Activated CD8-positive, alpha-beta memory T cell treated with anti-CD3 and anti-CD28 coated beads, Interleukin-2, amount 50 U/mL, for 24 hours (primary cell): Measurements from ENCODE around the gene SH3BP4.
A peak's percentile ranks its signal among the peaks of the same experiment; 100 is the strongest.

Experiments
- DNase-seq: peaks from one replicate; pipeline ENCODE4 v3.0.0-alpha.2; 2020; ENCODE audit errors: extremely low read depth

Gene SH3BP4

GRCh38 chr2:234951664-234952269, at the start of gene SH3BP4:
Gene SH3BP4 (plus strand): TSS chr2:234952017. CDS start chr2:235035003, 82,986 bp downstream.
- DNase-seq = peak; percentile 6

- DNase-seq = no peak
Observed at GRCh38 chr2:234904785-234905184, 47.0 kb upstream of the SH3BP4 start.

GRCh38 chr2:234905547-234906265, 46.1 kb upstream of the SH3BP4 start:
- no peak for DNase-seq

GRCh38 chr2:234910186-234910679, 41.6 kb upstream of the SH3BP4 start:
- no peak for DNase-seq

GRCh38 chr2:234911271-234911670, 40.5 kb upstream of the SH3BP4 start:
- DNase-seq = no peak

- no peak for DNase-seq
Observed at GRCh38 chr2:234912437-234912836, 39.4 kb upstream of the SH3BP4 start.

- no peak for DNase-seq
Observed at GRCh38 chr2:234913208-234913626, 38.6 kb upstream of the SH3BP4 start.

- DNase-seq = no peak
Observed at GRCh38 chr2:234914371-234915154, 37.3 kb upstream of the SH3BP4 start.

- no peak for DNase-seq
Observed at GRCh38 chr2:234916674-234917073, 35.1 kb upstream of the SH3BP4 start.

- no peak for DNase-seq
Observed at GRCh38 chr2:234917211-234917975, 34.4 kb upstream of the SH3BP4 start.

- DNase-seq = no peak
Observed at GRCh38 chr2:234919711-234920110, 32.1 kb upstream of the SH3BP4 start.

- DNase-seq = no peak
Observed at GRCh38 chr2:234920836-234921235, 31.0 kb upstream of the SH3BP4 start.

- DNase-seq = no peak
Observed at GRCh38 chr2:234929002-234929401, 22.8 kb upstream of the SH3BP4 start.

- DNase-seq = no peak
Observed at GRCh38 chr2:234930397-234930796, 21.4 kb upstream of the SH3BP4 start.

GRCh38 chr2:234931371-234931770, 20.4 kb upstream of the SH3BP4 start:
- DNase-seq = no peak

- no peak for DNase-seq
Observed at GRCh38 chr2:234932591-234933168, 19.1 kb upstream of the SH3BP4 start.

- DNase-seq = no peak
Observed at GRCh38 chr2:234935311-234935710, 16.5 kb upstream of the SH3BP4 start.

GRCh38 chr2:234939576-234939975, 12.2 kb upstream of the SH3BP4 start:
- no peak for DNase-seq

GRCh38 chr2:234939996-234940395, 11.8 kb upstream of the SH3BP4 start:
- DNase-seq = no peak

GRCh38 chr2:234940527-234940926, 11.3 kb upstream of the SH3BP4 start:
- no peak for DNase-seq

GRCh38 chr2:234945339-234945873, 6.4 kb upstream of the SH3BP4 start:
- no peak for DNase-seq
